ES-I3 (cell line): ENCODE data around the gene IGSF23.
"Not testable (repeated sequence)": the region's sequence is repeated elsewhere in the genome, so short reads cannot be mapped to it uniquely, and the experiment has no call there.

ENCODE experiments used
- H3K36me3 ChIP-seq: 2 replicates; pipeline ENCODE4 v1.6.1; 2013; ENCODE audit warnings: mild to moderate bottlenecking, low read length, control low read depth, moderate library complexity; ENCODE audit not compliant: insufficient read depth
- H3K4me1 ChIP-seq: 2 replicates; pipeline ENCODE4 v1.6.1; 2013; ENCODE audit warnings: mild to moderate bottlenecking, control low read depth, low read length; ENCODE audit not compliant: insufficient read depth
- H3K9ac ChIP-seq: 2 replicates; pipeline ENCODE4 v1.6.1; 2013; ENCODE audit warnings: low read depth, mild to moderate bottlenecking, low read length, moderate library complexity
- H3K9me3 ChIP-seq: 2 replicates; pipeline ENCODE4 v1.6.1; 2013; ENCODE audit warnings: mild to moderate bottlenecking, low read length, moderate library complexity; ENCODE audit not compliant: control insufficient read depth, insufficient read depth

Gene IGSF23

GRCh38 chr19:44634058-44634457, 20.7 kb downstream of the IGSF23 start:
- not testable (repeated sequence) for H3K36me3 ChIP-seq, H3K9me3 ChIP-seq, H3K4me1 ChIP-seq, H3K9ac ChIP-seq

- Histone ChIP-seq H3K36me3 (no peaks in the 10 kb centered on the region), H3K4me1 (peaks cover 9% of the 10 kb centered on the region), H3K9me3 (no peaks in the 10 kb centered on the region), H3K9ac (no peak overlapping the region)
These were observed 21.4 kb downstream of the IGSF23 start for GRCh38 chr19:44634785-44635184.

GRCh38 chr19:44635581-44636438, 22.4 kb downstream of the IGSF23 start:
- H3K36me3 ChIP-seq: no peaks in the 10 kb centered on the region
- no peaks in the 10 kb centered on the region for H3K9me3 ChIP-seq
- no peak overlapping the region for H3K9ac ChIP-seq
- H3K4me1 ChIP-seq: peaks cover 9% of the 10 kb centered on the region

- Histone ChIP-seq H3K4me1 (peaks cover 9% of the 10 kb centered on the region), H3K36me3 (no peaks in the 10 kb centered on the region), H3K9me3 (no peaks in the 10 kb centered on the region), H3K9ac (no peak overlapping the region)
These were observed 23.4 kb downstream of the IGSF23 start for GRCh38 chr19:44636439-44637389.

- Histone ChIP-seq H3K9me3 (no peaks in the 10 kb centered on the region), H3K9ac (no peak overlapping the region), H3K4me1 (peaks cover 9% of the 10 kb centered on the region), H3K36me3 (no peaks in the 10 kb centered on the region)
These were observed 24.0 kb downstream of the IGSF23 start for GRCh38 chr19:44637390-44637764.

GRCh38 chr19:44640518-44640917, 27.2 kb downstream of the IGSF23 start:
- Histone ChIP-seq H3K4me1 (no peaks in the 10 kb centered on the region), H3K9ac (no peak overlapping the region)

GRCh38 chr19:44641501-44642265, 28.3 kb downstream of the IGSF23 start:
- no peaks in the 10 kb centered on the region for H3K9me3 ChIP-seq
- no peak overlapping the region for H3K9ac ChIP-seq
- H3K36me3 ChIP-seq: no peaks in the 10 kb centered on the region
- H3K4me1 ChIP-seq: no peaks in the 10 kb centered on the region

More at GRCh38 chr19:44640518-44640917, 27.2 kb downstream of the IGSF23 start:
- Histone ChIP-seq H3K9me3 (no peaks in the 10 kb centered on the region), H3K36me3 (no peaks in the 10 kb centered on the region)

- no peak overlapping the region for H3K9ac ChIP-seq
- H3K9me3 ChIP-seq: no peaks in the 10 kb centered on the region
- no peaks in the 10 kb centered on the region for H3K36me3 ChIP-seq
- H3K4me1 ChIP-seq: no peaks in the 10 kb centered on the region
These were observed 29.0 kb downstream of the IGSF23 start for GRCh38 chr19:44642377-44642776.

- Histone ChIP-seq H3K4me1 (no peaks in the 10 kb centered on the region), H3K9ac (peak within 1 kb of the TSS; percentile 76), H3K36me3 (peaks cover 2% of the 10 kb centered on the region; the same call in 1 of the 2 replicates), H3K9me3 (no peaks in the 10 kb centered on the region)
These were observed 30.4 kb downstream of the IGSF23 start, which contains the start of gene PVR for GRCh38 chr19:44643605-44644401. TSS of gene PVR (plus strand) at chr19:44643910. CDS start at chr19:44644097, 187 bp downstream.

GRCh38 chr19:44644402-44645016, 31.1 kb downstream of the IGSF23 start:
- no peaks in the 10 kb centered on the region for H3K4me1 ChIP-seq
- H3K9ac ChIP-seq: peak overlapping the region; percentile 76
- peaks cover 5% of the 10 kb centered on the region; the same call in 1 of the 2 replicates for H3K36me3 ChIP-seq
- no peaks in the 10 kb centered on the region for H3K9me3 ChIP-seq

- H3K36me3 ChIP-seq: peaks cover 13% of the 10 kb centered on the region
- H3K9me3 ChIP-seq: no peaks in the 10 kb centered on the region
- no peaks in the 10 kb centered on the region for H3K4me1 ChIP-seq
- no peak overlapping the region for H3K9ac ChIP-seq
These were observed 32.2 kb downstream of the IGSF23 start for GRCh38 chr19:44645407-44646048.

- Histone ChIP-seq H3K4me1 (no peaks in the 10 kb centered on the region), H3K36me3 (peaks cover 16% of the 10 kb centered on the region), H3K9me3 (no peaks in the 10 kb centered on the region), H3K9ac (no peak overlapping the region)
These were observed 32.7 kb downstream of the IGSF23 start for GRCh38 chr19:44646049-44646416.

- Histone ChIP-seq H3K4me1 (no peaks in the 10 kb centered on the region), H3K36me3 (peaks cover 18% of the 10 kb centered on the region), H3K9ac (no peak overlapping the region), H3K9me3 (no peaks in the 10 kb centered on the region)
These were observed 33.8 kb downstream of the IGSF23 start for GRCh38 chr19:44647144-44647543.
